Stimulated activated CD4-positive, alpha-beta T cell treated with anti-CD3 and anti-CD28 coated beads, Interleukin-2, amount 100 ng/mL, for 4 hours (primary cell): Measurements from ENCODE around the gene SLC25A6.
"Not testable (repeated sequence)": the region's sequence is repeated elsewhere in the genome, so short reads cannot be mapped to it uniquely, and the experiment has no call there.

Source experiments
- DNase-seq: peaks from one replicate; pipeline ENCODE4 v3.0.0-alpha.2; 2020; ENCODE audit warnings: low read depth

Gene SLC25A6

DNA sequence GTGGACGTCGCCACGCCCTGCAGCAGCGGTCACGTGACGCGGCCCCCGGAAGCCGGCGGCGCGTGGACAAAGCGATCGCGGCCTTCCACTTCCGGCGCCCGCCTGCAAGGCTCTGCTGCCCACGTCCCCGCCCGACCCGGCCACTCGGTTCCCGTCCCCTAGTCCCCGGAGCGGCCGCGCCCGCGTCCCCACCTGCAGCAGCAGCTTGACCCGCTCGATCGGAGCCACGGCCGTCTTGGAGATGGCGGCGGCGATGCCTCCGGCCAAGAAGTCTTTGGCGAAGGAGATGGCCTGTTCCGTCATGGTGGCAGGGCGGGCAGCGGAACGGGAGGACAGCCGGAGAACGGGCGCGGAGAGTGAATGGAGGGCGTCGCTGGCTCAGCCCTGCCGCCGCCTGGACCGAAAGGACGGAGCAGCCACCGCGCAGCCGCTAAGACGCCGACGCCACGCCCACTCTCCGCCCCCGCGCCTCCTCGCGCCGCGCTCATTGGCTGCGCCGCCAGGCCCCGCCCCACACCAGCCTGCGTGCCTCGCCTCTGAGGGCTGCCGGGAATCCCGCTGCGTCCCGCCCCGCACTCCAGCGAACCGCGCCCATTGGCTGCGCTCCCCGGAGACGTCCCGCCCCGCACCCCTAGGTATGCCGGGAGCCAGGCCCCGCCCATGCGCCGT lies at the start of gene SLC25A6:
Gene SLC25A6, minus strand, starts transcription at position 407 of the 669 bp plus-strand sequence. Its CDS starts 104 bp downstream, at position 303.
- DNase-seq, result peak; percentile 100

GRCh38 chrX:1440506-1440905 lies 48.6 kb upstream of the SLC25A6 start:
- no peak for DNase-seq

DNA sequence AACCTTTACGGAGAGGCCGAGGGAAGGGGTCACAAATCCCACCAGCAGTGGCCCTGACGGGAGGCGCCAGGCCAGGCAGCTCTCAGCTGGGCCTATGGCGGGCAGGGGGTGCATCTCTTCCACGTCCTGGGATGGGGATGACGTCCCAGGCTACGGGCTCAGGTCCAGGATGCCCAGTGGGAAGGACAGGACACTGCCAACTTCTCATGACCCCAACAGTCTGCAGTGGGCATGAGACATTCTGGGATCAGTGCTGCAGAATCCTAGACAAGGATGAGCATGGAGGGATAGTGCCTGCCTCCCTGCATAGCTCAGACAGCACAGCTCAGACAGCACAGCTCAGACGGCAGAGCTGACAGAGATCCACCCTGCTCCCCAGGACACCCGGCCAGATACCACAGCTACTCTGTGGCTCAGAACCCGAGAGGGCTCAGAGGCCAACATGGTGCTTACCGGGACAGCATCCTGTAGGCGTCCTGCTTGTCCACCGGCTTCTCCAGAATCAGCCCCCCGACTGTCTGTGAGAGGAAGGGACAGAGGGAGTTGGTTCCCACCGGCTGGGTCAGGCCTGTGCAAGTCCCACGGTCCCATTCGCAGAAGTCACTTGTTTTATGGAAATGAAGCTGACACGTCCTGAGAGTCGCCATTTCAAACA lies 43.5 kb upstream of the SLC25A6 start:
- no peak for DNase-seq

GRCh38 chrX:1434871-1435240 lies 42.9 kb upstream of the SLC25A6 start:
- no peak for DNase-seq

DNA sequence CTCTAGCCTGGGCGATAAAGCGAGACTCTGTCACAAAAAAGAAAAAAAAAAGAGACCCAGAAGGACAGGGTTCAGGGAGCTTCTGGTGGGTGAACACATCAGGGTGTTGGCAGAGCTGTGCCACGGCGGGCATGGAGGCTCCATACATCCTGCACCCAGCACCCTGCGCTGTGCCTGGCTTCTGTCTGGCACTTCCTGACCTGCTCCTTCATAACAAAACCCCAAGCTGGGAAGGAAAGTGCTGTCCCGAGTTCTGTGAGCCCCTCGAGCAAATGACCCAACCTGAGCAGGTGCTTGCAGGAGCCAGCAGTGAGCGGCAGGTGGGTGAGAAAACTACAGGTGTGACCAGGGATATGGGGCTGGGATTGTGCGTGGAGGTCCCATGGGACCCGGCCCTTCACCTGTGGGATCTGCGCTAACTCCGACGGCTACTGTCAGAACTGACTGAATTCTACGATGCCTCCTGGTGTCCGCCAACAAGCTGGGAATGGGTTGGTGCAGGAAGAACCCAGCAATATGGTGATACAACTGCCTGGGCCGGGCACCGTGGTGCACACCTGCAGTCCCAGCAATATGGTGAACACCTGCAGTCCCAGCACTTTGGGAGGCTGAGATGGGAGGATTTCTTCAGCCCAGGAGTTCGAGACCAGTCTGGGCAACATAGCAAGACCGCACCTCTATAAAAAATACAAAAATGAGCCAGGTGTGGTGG lies 41.9 kb upstream of the SLC25A6 start:
- DNase-seq, result no peak

GRCh38 chrX:1430451-1430850 lies 38.5 kb upstream of the SLC25A6 start:
- no peak for DNase-seq

- no peak for DNase-seq
Observed at GRCh38 chrX:1427756-1428155, 35.8 kb upstream of the SLC25A6 start.

- not testable (repeated sequence) for DNase-seq
Observed at GRCh38 chrX:1426321-1426720, 34.4 kb upstream of the SLC25A6 start.

DNA sequence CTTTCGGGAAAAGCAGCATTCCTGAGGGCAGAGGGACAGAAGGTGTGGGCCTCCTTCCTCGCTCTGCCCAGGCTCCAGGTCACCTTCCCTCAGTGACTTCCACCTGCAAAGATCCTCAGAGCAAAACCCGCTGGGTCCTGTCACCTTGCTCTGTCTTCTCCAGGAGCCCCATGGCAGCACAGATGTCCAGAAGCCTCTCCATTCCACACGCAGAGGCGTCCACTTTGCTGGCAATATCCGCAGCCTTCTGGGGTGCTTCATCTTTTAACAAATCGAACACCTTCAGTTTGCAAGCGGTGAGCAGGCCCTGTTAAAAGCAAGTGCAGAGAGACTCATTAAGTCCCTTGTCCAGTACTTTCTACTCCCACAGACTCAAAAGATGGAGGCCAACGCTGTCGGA lies 33.5 kb upstream of the SLC25A6 start:
- DNase-seq, result no peak

GRCh38 chrX:1424147-1424851 lies 32.4 kb upstream of the SLC25A6 start:
- no peak for DNase-seq

- DNase-seq, result no peak
Observed at GRCh38 chrX:1423215-1423614, 31.3 kb upstream of the SLC25A6 start.

DNA sequence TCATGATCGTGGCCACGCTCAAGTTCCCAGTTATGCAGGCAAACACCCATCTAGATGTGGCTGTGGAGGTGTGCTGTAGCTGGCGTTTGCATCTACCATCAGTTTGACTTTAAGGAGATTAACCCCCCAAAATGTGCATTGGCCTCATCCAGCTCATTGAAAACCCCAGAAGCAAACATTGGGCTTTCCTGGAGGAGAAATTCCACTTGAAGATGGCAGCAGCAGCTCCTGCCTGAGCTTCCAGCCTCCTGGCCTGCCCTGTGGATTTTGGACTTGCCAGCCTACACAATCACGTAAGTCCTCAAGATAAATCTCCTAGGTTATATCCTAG lies 30.2 kb upstream of the SLC25A6 start:
- no peak for DNase-seq

- no peak for DNase-seq
Observed at GRCh38 chrX:1421433-1422134, 29.7 kb upstream of the SLC25A6 start.

GRCh38 chrX:1420371-1420770 lies 28.5 kb upstream of the SLC25A6 start:
- no peak for DNase-seq

DNA sequence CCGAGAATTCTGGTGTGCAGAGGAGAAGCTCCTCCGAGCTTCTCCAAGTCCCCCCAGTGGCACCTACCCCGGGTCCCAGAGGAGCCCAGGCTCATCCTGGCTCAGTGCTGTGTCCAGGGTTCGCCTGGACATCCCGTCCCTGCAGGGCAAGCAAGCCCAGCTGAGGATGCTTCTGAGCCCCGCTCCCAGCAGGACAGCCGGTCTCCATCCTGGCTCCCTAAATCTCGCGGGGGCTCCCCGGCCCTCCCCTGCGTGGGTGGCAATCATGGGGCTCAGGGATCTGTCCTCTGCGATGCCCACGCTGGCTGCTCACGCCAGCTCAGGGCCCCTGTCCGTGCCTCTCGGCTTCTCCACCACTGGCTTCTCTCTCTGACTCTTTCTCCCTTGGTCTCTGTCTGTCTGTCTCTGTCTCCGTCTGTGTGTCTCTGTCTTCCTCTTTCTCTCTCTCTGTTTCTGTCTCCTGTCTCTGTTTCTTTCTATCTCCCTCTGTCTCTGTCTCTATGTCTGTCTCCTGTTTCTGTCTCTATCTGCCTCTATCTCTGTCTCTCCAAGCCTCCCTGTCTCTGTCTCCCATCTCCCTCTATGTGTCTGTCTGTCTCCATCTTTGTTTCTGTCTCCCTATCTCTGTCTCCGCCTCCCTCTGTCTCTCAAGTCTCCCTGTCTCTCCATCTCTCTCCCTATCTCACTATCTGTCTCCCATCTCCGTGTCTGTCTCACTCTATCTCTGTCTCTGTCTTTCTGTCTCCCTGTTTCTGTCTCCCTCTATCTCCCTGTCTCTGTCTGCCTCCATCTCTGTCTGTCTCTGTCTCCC lies 27.8 kb upstream of the SLC25A6 start:
- no peak for DNase-seq

- no peak for DNase-seq
Observed at GRCh38 chrX:1418901-1419544, 27.1 kb upstream of the SLC25A6 start.

- DNase-seq, result no peak
Observed at GRCh38 chrX:1417921-1418771, 26.2 kb upstream of the SLC25A6 start.

GRCh38 chrX:1416965-1417760 lies 25.2 kb upstream of the SLC25A6 start:
- no peak for DNase-seq

- DNase-seq, result no peak
Observed at GRCh38 chrX:1416327-1416784, 24.4 kb upstream of the SLC25A6 start.
